HepG2 (cell line): Measurements from ENCODE around the gene TDRD6. TPM values are rescaled to one million over a fixed set of nuclear protein-coding genes. Genes with fewer than 3 reads are reported as not detected.

Experiments
- ATAC-seq: fragments of 200-7000 bp; cut with Tn5 transposase; 3 replicates; pipeline ENCODE4 v1.9.1; 2020; ENCODE audit warnings: mild to moderate bottlenecking, moderate library complexity
- BruUV-seq: library from RNA; stranded (reverse); fragments of 400-500 nt; replicated peaks from 2 replicates; lab custom pipeline; 2021; lab: Mats Ljungman, UMichigan
- CTCF ChIA-PET: fragments of 300-600 bp; formaldehyde crosslinking; extraction: SDS; loops from one replicate; lab custom pipeline; 2021; ENCODE audit warnings: low total read pairs, inconsistent platforms, low intra/inter-chr PET ratio; lab: Yijun Ruan, JAX
- POLR2A ChIA-PET: fragments of 350-600 bp; sonication (Branson Sonifier 250); formaldehyde crosslinking; loops from one replicate; lab custom pipeline; 2020; ENCODE audit warnings: antibody characterized with exemption, inconsistent platforms; lab: Yijun Ruan, JAX
- DNase-seq: peaks from one replicate; pipeline ENCODE4 v3.0.0-alpha.2; 2015; ENCODE audit warnings: low spot score
- FAIRE-seq: peaks from 3 replicates; lab custom pipeline; 2011; peaks lifted over from hg19 to GRCh38; lab: Jason Lieb, UNC
- H2AFZ ChIP-seq: one replicate; pipeline ENCODE4 v1.6.1; 2011; ENCODE audit warnings: low read length, inconsistent platforms
- H3K27ac ChIP-seq: fragments of 300-600 bp; 3 replicates; pipeline ENCODE4 v1.8.0; 2011; ENCODE audit warnings: mixed run types, mild to moderate bottlenecking, mixed read lengths, low read length, inconsistent platforms; ENCODE audit not compliant: insufficient read depth; ENCODE audit errors: extremely low read length
- H3K27me3 ChIP-seq, 2 experiments: fragments of 200-600 bp in 1 of 2; 2 replicates in 1 of 2; 3 replicates in 1 of 2; pipeline versions ENCODE4 v1.6.0 to v1.8.0; 2011; ENCODE audit warnings: low read length in 2 of 2, mild to moderate bottlenecking in 2 of 2, moderate library complexity in 2 of 2, inconsistent platforms in 1 of 2; ENCODE audit not compliant: insufficient read depth in 2 of 2, control insufficient read depth in 1 of 2
- H3K36me3 ChIP-seq, 2 experiments: fragments of 200-600 bp in 1 of 2; replicated peaks in 1 of 2; 2 replicates in 1 of 2; 3 replicates in 1 of 2; pipeline versions ENCODE4 v1.5.1 to v1.8.0; 2011; ENCODE audit warnings: low read length in 2 of 2, inconsistent platforms in 1 of 2; ENCODE audit not compliant: insufficient read depth in 2 of 2, control insufficient read depth in 1 of 2
- H3K4me1 ChIP-seq: 2 replicates; pipeline ENCODE4 v1.5.1; 2012; ENCODE audit warnings: low read length, inconsistent platforms; ENCODE audit not compliant: insufficient read depth
- H3K4me2 ChIP-seq: 2 replicates; pipeline ENCODE4 v1.6.0; 2011; ENCODE audit warnings: low read depth, low read length, inconsistent platforms
- H3K4me3 ChIP-seq, 3 experiments: fragments of 200-600 bp in 1 of 3; sonication (generic), shearing (Covaris generic) in 1 of 3; replicated peaks in 1 of 3; 2 replicates each; pipeline ENCODE4 v1.5.1; 2011 to 2016; ENCODE audit warnings: low read length in 3 of 3, inconsistent platforms in 2 of 3, low read depth in 2 of 3, mild to moderate bottlenecking in 2 of 3, control low read depth in 1 of 3, mixed read lengths in 1 of 3; ENCODE audit not compliant: insufficient read depth in 1 of 3
- H3K79me2 ChIP-seq: one replicate; pipeline ENCODE4 v1.6.1; 2011; ENCODE audit warnings: low read length, inconsistent platforms; ENCODE audit not compliant: insufficient read depth
- H3K9ac ChIP-seq: 2 replicates; pipeline ENCODE4 v1.6.0; 2011; ENCODE audit warnings: mild to moderate bottlenecking, low read depth, low read length, inconsistent platforms; ENCODE audit not compliant: insufficient read depth
- H3K9me3 ChIP-seq: 2 replicates; pipeline ENCODE4 v1.5.1; 2012; ENCODE audit warnings: mild to moderate bottlenecking, low read length
- H4K20me1 ChIP-seq: 2 replicates; pipeline ENCODE4 v1.6.0; 2011; ENCODE audit warnings: inconsistent platforms, mild to moderate bottlenecking, low read length, moderate library complexity; ENCODE audit not compliant: insufficient read depth
- AKNA ChIP-seq: sonication (generic); formaldehyde crosslinking; IDR thresholded peaks from 2 replicates; pipeline ENCODE4 v1.4.0; 2020; ENCODE audit warnings: missing genetic modification reagents, borderline replicate concordance
- FOXC1 ChIP-seq: sonication (generic); formaldehyde crosslinking; IDR thresholded peaks from 2 replicates; pipeline ENCODE4 v1.8.0; 2022; ENCODE audit warnings: mild to moderate bottlenecking, missing genetic modification reagents, borderline replicate concordance
- KLF15 ChIP-seq: sonication (generic); formaldehyde crosslinking; IDR thresholded peaks from 2 replicates; pipeline ENCODE4 v1.8.1; 2023; ENCODE audit warnings: borderline replicate concordance, mild to moderate bottlenecking, inconsistent platforms, missing genetic modification reagents, mixed read lengths
- MED8 ChIP-seq: sonication (generic); formaldehyde crosslinking; IDR thresholded peaks from 2 replicates; pipeline ENCODE4 v1.8.1; 2023; ENCODE audit warnings: mild to moderate bottlenecking, missing genetic modification reagents; ENCODE audit not compliant: insufficient replicate concordance
- MYC ChIP-seq: sonication (generic); formaldehyde crosslinking; IDR thresholded peaks from 2 replicates; pipeline ENCODE4 v1.9.0; 2021; ENCODE audit warnings: missing genetic modification reagents, borderline replicate concordance
- RBAK ChIP-seq: sonication (generic); formaldehyde crosslinking; IDR thresholded peaks from 2 replicates; pipeline ENCODE4 v1.5.1; 2020; ENCODE audit warnings: mild to moderate bottlenecking, missing genetic modification reagents
- ZNF883 ChIP-seq: sonication (generic); formaldehyde crosslinking; IDR thresholded peaks from 2 replicates; pipeline ENCODE4 v1.5.1; 2020; ENCODE audit warnings: mild to moderate bottlenecking, missing genetic modification reagents; ENCODE audit errors: not compliant biosample characterization
- WGBS: methylation state at CpG from one replicate; pipeline ENCODE4 v1.1.6; 2017; ENCODE audit warnings: low lambda C conversion rate; 5-methylcytosine and 5-hydroxymethylcytosine counted together
- in situ Hi-C: cut with HindIII; loops from 2 replicates; pipeline ENCODE4 v1.10.0; 2017; ENCODE audit warnings: low pct_unique_long_range_greater_than_20kb; ENCODE audit not compliant: extremely low pct_ligation_motif_present
- intact Hi-C: fragments of 100-400 bp; cut with micrococcal nuclease; formaldehyde crosslinking; loops from one replicate; pipeline ENCODE4 v1.10.0; 2022; ENCODE audit not compliant: unreplicated experiment
- polyA plus RNA-seq, 8 experiments: library from polyadenylated mRNA; depleted of rRNA in 3 of 8; stranded (reverse) in 7 of 8; unstranded in 1 of 8; fragments of >200 nt; fragmentation: Illumina TruSeq in 4 of 8; extraction: Trizol in 4 of 8; gene quantifications; 2 replicates each; pipeline versions ENCODE4 v1.2.1 to v1.2.3, GENCODE V29; 2011 to 2016; ENCODE audit warnings: low read depth in 4 of 8, missing spikeins in 1 of 8, mixed read lengths in 1 of 8; ENCODE audit not compliant: insufficient read depth in 1 of 8
- total RNA-seq, 5 experiments: library from RNA; depleted of rRNA; stranded (reverse); fragments of >200 nt; fragmentation: Illumina TruSeq; extraction: Trizol; gene quantifications; 2 replicates each; pipeline ENCODE4 v1.2.3, GENCODE V29; 2016; ENCODE audit warnings: low read depth in 1 of 5
- TF ChIP-seq, protein P1 (sequence below): sonication (generic); formaldehyde crosslinking; IDR thresholded peaks from 2 replicates; pipeline ENCODE4 v1.4.0; 2020; ENCODE audit warnings: missing genetic modification reagents, borderline replicate concordance
- TF ChIP-seq, protein P2 (sequence below): sonication (generic); formaldehyde crosslinking; conservative IDR thresholded peaks from 2 replicates; pipeline ENCODE4 v1.8.1; 2023; ENCODE audit warnings: missing genetic modification reagents

The TDRD6 gene
- total and polyA plus RNA-seq, 2 of the 13 experiments (the other 11 are each of a cell fraction or from before 2014, with no cell fraction given), result not detected

GRCh38 chr6:46715141-46715540 is 27.5 kb downstream of the TDRD6 start (continued):
- TF ChIP-seq AKNA (CRISPR knock-in tag), result no peak
- TF ChIP-seq MYC (CRISPR knock-in tag), result no peak
- no peak for TF ChIP-seq MED8 (CRISPR knock-in tag)
- no peak for TF ChIP-seq RBAK (CRISPR knock-in tag)
- TF ChIP-seq FOXC1 (CRISPR knock-in tag), result no peak
- TF ChIP-seq ZNF883, result no peak
- no peak for TF ChIP-seq KLF15 (CRISPR knock-in tag)

DNA sequence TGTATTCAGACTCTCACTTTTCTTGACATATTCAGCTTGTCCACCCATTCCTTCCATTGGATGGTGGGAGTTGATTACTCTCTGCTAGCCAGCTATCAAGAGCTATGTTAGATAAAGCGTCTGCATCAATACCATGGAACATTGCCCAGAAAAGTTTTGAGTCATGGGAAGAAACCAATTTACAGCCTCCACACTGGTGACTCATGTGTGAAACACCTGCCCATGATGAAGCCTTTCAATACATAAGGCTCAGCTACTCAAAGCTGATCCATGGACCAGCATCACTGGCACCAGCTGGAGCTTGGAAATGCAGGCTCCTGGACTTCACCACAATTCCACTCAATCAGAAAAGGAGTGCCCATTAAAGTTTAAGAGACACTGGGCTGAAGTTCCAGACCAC is 31.4 kb downstream of the TDRD6 start:
- ATAC-seq (no peak), FAIRE-seq (no peak), DNase-seq (no peak)
- no peaks in the 10 kb centered on the region for H3K27me3 ChIP-seq
- TF ChIP-seq, protein P1, sequence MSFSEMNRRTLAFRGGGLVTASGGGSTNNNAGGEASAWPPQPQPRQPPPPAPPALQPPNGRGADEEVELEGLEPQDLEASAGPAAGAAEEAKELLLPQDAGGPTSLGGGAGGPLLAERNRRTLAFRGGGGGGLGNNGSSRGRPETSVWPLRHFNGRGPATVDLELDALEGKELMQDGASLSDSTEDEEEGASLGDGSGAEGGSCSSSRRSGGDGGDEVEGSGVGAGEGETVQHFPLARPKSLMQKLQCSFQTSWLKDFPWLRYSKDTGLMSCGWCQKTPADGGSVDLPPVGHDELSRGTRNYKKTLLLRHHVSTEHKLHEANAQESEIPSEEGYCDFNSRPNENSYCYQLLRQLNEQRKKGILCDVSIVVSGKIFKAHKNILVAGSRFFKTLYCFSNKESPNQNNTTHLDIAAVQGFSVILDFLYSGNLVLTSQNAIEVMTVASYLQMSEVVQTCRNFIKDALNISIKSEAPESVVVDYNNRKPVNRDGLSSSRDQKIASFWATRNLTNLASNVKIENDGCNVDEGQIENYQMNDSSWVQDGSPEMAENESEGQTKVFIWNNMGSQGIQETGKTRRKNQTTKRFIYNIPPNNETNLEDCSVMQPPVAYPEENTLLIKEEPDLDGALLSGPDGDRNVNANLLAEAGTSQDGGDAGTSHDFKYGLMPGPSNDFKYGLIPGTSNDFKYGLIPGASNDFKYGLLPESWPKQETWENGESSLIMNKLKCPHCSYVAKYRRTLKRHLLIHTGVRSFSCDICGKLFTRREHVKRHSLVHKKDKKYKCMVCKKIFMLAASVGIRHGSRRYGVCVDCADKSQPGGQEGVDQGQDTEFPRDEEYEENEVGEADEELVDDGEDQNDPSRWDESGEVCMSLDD (CRISPR knock-in tag), result no peak
- TF ChIP-seq, protein P2, sequence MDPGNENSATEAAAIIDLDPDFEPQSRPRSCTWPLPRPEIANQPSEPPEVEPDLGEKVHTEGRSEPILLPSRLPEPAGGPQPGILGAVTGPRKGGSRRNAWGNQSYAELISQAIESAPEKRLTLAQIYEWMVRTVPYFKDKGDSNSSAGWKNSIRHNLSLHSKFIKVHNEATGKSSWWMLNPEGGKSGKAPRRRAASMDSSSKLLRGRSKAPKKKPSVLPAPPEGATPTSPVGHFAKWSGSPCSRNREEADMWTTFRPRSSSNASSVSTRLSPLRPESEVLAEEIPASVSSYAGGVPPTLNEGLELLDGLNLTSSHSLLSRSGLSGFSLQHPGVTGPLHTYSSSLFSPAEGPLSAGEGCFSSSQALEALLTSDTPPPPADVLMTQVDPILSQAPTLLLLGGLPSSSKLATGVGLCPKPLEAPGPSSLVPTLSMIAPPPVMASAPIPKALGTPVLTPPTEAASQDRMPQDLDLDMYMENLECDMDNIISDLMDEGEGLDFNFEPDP, result 0 out of 2 replicates have a peak, but pooled peaks have one; percentile 68
- H3K4me1 ChIP-seq, result no peaks in the 10 kb centered on the region
- no peak overlapping the region for H3K4me3 ChIP-seq
- 0% methylated on average over 1 of the region's 1 CpG for WGBS
- H3K9ac ChIP-seq, result no peak overlapping the region
- H2AFZ ChIP-seq, result no peak overlapping the region
- H3K4me2 ChIP-seq, result no peak overlapping the region
- no TSS peak for BruUV-seq
- no peaks in the 10 kb centered on the region for H4K20me1 ChIP-seq
- no peaks in the 10 kb centered on the region for H3K79me2 ChIP-seq
- intact Hi-C loops, result no loop called here
- H3K36me3 ChIP-seq, result no peaks in the 10 kb centered on the region
- POLR2A ChIA-PET, result no interaction called here
- CTCF ChIA-PET, result no interaction called here
- H3K9me3 ChIP-seq, result no peaks in the 10 kb centered on the region
- H3K27ac ChIP-seq, result no peak overlapping the region
- in situ Hi-C loops, result no loop called here
